Ectodermal cell (in vitro differentiated cells): ENCODE measurements around the gene DLST.

Experiments
- H3K27ac ChIP-seq: 2 replicates; pipeline ENCODE4 v1.7.0; 2013; ENCODE audit warnings: mild to moderate bottlenecking, low read depth, low read length; ENCODE audit not compliant: insufficient read depth, poor library complexity, severe bottlenecking
- H3K27me3 ChIP-seq: 2 replicates; pipeline ENCODE4 v1.7.0; 2013; ENCODE audit warnings: mild to moderate bottlenecking, low read length; ENCODE audit not compliant: insufficient read depth, control insufficient read depth, poor library complexity, severe bottlenecking
- H3K36me3 ChIP-seq: one replicate; pipeline ENCODE4 v1.7.0; 2013; ENCODE audit warnings: low read length; ENCODE audit not compliant: control insufficient read depth, insufficient read depth
- H3K4me1 ChIP-seq: one replicate; pipeline ENCODE4 v1.7.0; 2013; ENCODE audit warnings: low read length; ENCODE audit not compliant: control insufficient read depth, insufficient read depth
- H3K4me3 ChIP-seq: 2 replicates; pipeline ENCODE4 v1.7.0; 2013; ENCODE audit warnings: low read depth, low read length, control low read depth; ENCODE audit not compliant: insufficient read depth
- H3K9me3 ChIP-seq: 2 replicates; pipeline ENCODE4 v1.7.0; 2013; ENCODE audit warnings: mild to moderate bottlenecking, low read length, moderate library complexity; ENCODE audit not compliant: control insufficient read depth
- WGBS, 2 experiments: methylation state at CpG; one replicate each; pipeline ENCODE4 v1.1.7; 2013; ENCODE audit warnings: missing lambda C conversion rate in 2 of 2; 5-methylcytosine and 5-hydroxymethylcytosine counted together

The DLST gene

DNA sequence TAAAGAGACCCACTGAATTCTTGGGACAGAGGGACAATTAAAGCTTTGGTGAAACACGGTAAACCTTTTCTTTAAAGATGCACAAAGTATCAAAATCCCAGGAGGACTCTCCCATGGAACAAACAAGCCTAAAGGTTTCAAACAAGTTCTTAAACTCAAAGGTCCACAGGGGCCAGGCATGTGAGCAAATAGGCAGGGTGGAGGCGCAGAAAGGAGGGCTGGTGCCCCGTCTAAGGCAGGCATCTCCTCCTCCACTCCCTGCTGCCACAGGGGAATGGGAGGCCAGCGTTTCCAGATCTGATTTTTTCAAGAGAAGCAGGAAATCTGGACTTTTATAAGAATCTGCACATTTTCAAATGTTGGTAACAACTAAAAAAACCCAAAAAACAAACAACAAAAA lies 33.7 kb downstream of the DLST start:
- H3K27ac ChIP-seq = no peak overlapping the region
- H3K4me1 ChIP-seq = no peaks in the 10 kb centered on the region
- 89 to 91% methylated on average over 4 of the region's 4 CpGs for WGBS, 2 experiments
- H3K36me3 ChIP-seq = no peaks in the 10 kb centered on the region
- H3K9me3 ChIP-seq = no peaks in the 10 kb centered on the region
- no peak overlapping the region for H3K4me3 ChIP-seq
- H3K27me3 ChIP-seq = no peaks in the 10 kb centered on the region

- Histone ChIP-seq H3K4me1 (no peaks in the 10 kb centered on the region), H3K36me3 (no peaks in the 10 kb centered on the region), H3K9me3 (no peaks in the 10 kb centered on the region), H3K27me3 (no peaks in the 10 kb centered on the region), H3K27ac (no peak overlapping the region), H3K4me3 (no peak overlapping the region)
- WGBS, 2 experiments = 80 to 82% methylated on average over 7 of the region's 7 CpGs
These were observed 34.1 kb downstream of the DLST start for GRCh38 chr14:74915826-74916225.

DNA sequence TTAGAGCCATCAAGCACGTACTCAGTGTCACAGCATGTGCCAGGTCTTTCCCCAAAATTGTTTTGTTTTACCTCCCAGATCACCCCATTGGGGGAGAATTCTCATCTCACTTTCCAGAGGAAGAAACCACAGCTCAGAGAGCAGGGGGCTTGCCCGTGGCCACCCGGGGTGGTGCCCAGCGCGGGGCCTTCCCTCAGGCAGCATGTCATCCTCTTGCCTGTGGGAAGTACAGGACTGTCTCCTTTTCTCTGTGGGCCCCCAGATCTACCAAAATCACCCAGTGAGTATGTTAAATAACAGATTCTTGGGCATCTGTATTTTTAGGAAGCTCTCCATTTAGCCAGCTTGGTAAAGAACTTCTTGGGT lies 35.4 kb downstream of the DLST start:
- Histone ChIP-seq H3K36me3 (no peaks in the 10 kb centered on the region), H3K27me3 (peaks cover 1% of the 10 kb centered on the region), H3K4me1 (no peaks in the 10 kb centered on the region), H3K4me3 (no peak overlapping the region), H3K9me3 (no peaks in the 10 kb centered on the region), H3K27ac (no peak overlapping the region)
- WGBS, 2 experiments = 89 to 92% methylated on average over 5 of the region's 5 CpGs

- Histone ChIP-seq H3K4me1 (no peaks in the 10 kb centered on the region), H3K9me3 (no peaks in the 10 kb centered on the region), H3K27ac (no peak overlapping the region), H3K4me3 (no peak overlapping the region), H3K27me3 (peaks cover 6% of the 10 kb centered on the region), H3K36me3 (no peaks in the 10 kb centered on the region)
- WGBS, 2 experiments = 84 to 91% methylated on average over 13 of the region's 13 CpGs
These were observed 35.9 kb downstream of the DLST start for GRCh38 chr14:74917646-74918081.

DNA sequence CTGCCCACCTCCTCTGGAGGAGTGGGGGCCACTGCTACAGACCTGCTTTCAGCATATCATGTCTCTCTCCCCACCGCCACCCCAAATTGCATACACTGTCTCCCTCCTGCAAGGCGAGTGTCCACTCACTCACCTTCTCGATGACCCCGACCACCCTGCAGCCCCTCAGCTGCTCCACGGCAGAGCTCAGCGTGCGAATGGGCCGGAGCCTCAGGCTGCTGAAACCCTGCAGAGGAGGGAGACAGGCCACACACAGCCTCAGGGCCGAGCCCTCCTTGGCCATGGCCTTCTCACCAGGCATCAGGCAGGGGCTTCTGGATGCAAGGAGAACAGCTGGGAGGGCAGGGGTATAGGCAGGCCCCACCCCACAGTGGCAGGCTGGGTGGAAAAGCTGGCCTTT lies 36.7 kb downstream of the DLST start:
- WGBS, 2 experiments = 94% methylated on average over 9 of the region's 9 CpGs
- Histone ChIP-seq H3K4me3 (no peak overlapping the region), H3K27me3 (peaks cover 8% of the 10 kb centered on the region), H3K9me3 (no peaks in the 10 kb centered on the region), H3K27ac (no peak overlapping the region), H3K4me1 (no peaks in the 10 kb centered on the region), H3K36me3 (no peaks in the 10 kb centered on the region)

- WGBS, 2 experiments = 93 to 95% methylated on average over 22 of the region's 22 CpGs
- H3K4me1 ChIP-seq = no peaks in the 10 kb centered on the region
- H3K27ac ChIP-seq = no peak overlapping the region
- H3K36me3 ChIP-seq = no peaks in the 10 kb centered on the region
- H3K9me3 ChIP-seq = no peaks in the 10 kb centered on the region
- peaks cover 8% of the 10 kb centered on the region for H3K27me3 ChIP-seq
- H3K4me3 ChIP-seq = no peak overlapping the region
These were observed 37.9 kb downstream of the DLST start for GRCh38 chr14:74919421-74920165.

GRCh38 chr14:74920281-74920680 lies 38.6 kb downstream of the DLST start:
- H3K4me3 ChIP-seq = no peak overlapping the region
- no peaks in the 10 kb centered on the region for H3K9me3 ChIP-seq
- WGBS, 2 experiments = 87 to 92% methylated on average over 4 of the region's 4 CpGs
- H3K36me3 ChIP-seq = no peaks in the 10 kb centered on the region
- H3K27ac ChIP-seq = no peak overlapping the region
- H3K4me1 ChIP-seq = no peaks in the 10 kb centered on the region
- H3K27me3 ChIP-seq = peaks cover 10% of the 10 kb centered on the region

- 94 to 96% methylated on average over 19 of the region's 19 CpGs for WGBS, 2 experiments
These were observed 39.4 kb downstream of the DLST start for GRCh38 chr14:74921053-74921620.

GRCh38 chr14:74921987-74922751 lies 40.5 kb downstream of the DLST start:
- H3K36me3 ChIP-seq = no peaks in the 10 kb centered on the region
- no peaks in the 10 kb centered on the region for H3K4me1 ChIP-seq
- H3K27ac ChIP-seq = no peak overlapping the region
- peak overlapping the region; percentile 64 for H3K4me3 ChIP-seq
- no peaks in the 10 kb centered on the region for H3K9me3 ChIP-seq
- 70 to 73% methylated on average over 19 of the region's 19 CpGs for WGBS, 2 experiments
- H3K27me3 ChIP-seq = peaks cover 11% of the 10 kb centered on the region

More at GRCh38 chr14:74921053-74921620, 39.4 kb downstream of the DLST start:
- no peaks in the 10 kb centered on the region for H3K4me1 ChIP-seq
- no peaks in the 10 kb centered on the region for H3K9me3 ChIP-seq
- no peak overlapping the region for H3K4me3 ChIP-seq
- peaks cover 11% of the 10 kb centered on the region for H3K27me3 ChIP-seq
- no peaks in the 10 kb centered on the region for H3K36me3 ChIP-seq
- no peak overlapping the region for H3K27ac ChIP-seq

DNA sequence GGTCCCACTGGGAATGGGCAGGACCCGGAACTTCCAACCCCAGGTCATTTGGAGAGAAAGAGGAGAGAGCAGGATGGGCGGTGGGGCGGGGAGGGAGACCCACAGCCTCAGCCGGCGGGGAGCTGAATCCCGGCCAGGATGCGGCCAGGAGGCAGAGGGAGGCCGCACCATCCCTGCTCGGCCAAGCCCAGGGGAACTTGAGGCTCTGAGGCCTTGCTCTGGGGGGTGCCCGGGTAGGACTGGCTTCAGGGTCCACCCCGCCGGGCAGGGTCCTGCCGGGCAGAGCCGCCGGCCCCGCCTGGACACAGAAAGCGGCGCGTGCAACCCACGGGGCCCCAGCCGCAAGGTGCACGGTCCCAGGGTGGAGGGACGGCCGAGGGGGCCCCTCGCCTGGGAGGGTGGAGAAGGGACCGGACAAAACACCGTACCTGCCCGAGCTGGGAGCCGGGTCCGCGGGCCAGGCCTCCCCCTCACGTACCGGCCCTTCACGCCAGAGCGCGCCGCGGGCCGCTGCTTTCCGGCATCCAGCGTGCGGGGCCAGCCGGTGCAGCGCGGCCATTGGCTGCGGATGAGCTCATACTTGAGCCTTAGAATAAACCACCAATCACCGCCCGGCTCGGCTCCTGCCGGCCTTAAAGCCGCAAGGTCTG lies 41.2 kb downstream of the DLST start, which contains the start of gene RPS6KL1:
TSS of gene RPS6KL1 (minus strand) at position 509 of the 650 bp plus-strand sequence. CDS start 1,719 bp downstream, outside the sequence.
- no peaks in the 10 kb centered on the region for H3K9me3 ChIP-seq
- H3K4me1 ChIP-seq = no peaks in the 10 kb centered on the region
- H3K27ac ChIP-seq = no peak within 1 kb of the TSS
- no peaks in the 10 kb centered on the region for H3K36me3 ChIP-seq
- H3K4me3 ChIP-seq = peak within 1 kb of the TSS; percentile 64
- 1% methylated on average over 48 to 51 of the region's 51 CpGs for WGBS, 2 experiments
- peaks cover 11% of the 10 kb centered on the region for H3K27me3 ChIP-seq
